SU-DHL-6 (cell line): ENCODE measurements around the gene PDZD2.

Experiments
- H2AFZ ChIP-seq: fragments of 200-600 bp; sonication (generic); 2 replicates; pipeline ENCODE4 v1.6.1; 2014; ENCODE audit warnings: low read depth, mild to moderate bottlenecking, moderate library complexity, mixed read lengths, antibody characterized with exemption, low read length; ENCODE audit not compliant: severe bottlenecking
- H3F3A ChIP-seq: fragments of 200-600 bp; shearing (Covaris generic); 2 replicates; pipeline ENCODE4 v1.6.0; 2016; ENCODE audit warnings: antibody characterized with exemption, mild to moderate bottlenecking; ENCODE audit not compliant: insufficient read depth
- H3K27ac ChIP-seq: fragments of 200-600 bp; sonication (generic); 2 replicates; pipeline ENCODE4 v1.5.1; 2016; ENCODE audit warnings: low read depth, mild to moderate bottlenecking, low read length, moderate library complexity, mixed read lengths
- H3K27me3 ChIP-seq: fragments of 200-600 bp; sonication (generic), shearing (Covaris generic); 2 replicates; pipeline ENCODE4 v1.6.0; 2014; ENCODE audit warnings: mild to moderate bottlenecking, low read length
- H3K36me3 ChIP-seq: fragments of 200-600 bp; sonication (generic); 2 replicates; pipeline ENCODE4 v1.6.1; 2014; ENCODE audit warnings: mild to moderate bottlenecking, low read length, mixed read lengths
- H3K4me2 ChIP-seq: fragments of 300-600, 200-600 bp; shearing (Covaris generic), sonication (generic); 2 replicates; pipeline ENCODE4 v1.6.0; 2014; ENCODE audit warnings: low read length, low read depth, mild to moderate bottlenecking; ENCODE audit not compliant: poor library complexity, severe bottlenecking
- H3K4me3 ChIP-seq: fragments of 200-600 bp; sonication (generic); 2 replicates; pipeline ENCODE4 v1.5.1; 2014; ENCODE audit warnings: antibody characterized with exemption, low read length, mild to moderate bottlenecking, mixed read lengths; ENCODE audit not compliant: insufficient read depth, poor library complexity, severe bottlenecking
- H3K79me2 ChIP-seq: fragments of 200-600 bp; sonication (generic); 2 replicates; pipeline ENCODE4 v1.6.1; 2014; ENCODE audit warnings: mild to moderate bottlenecking, low read length, moderate library complexity; ENCODE audit not compliant: insufficient read depth
- H3K9ac ChIP-seq: fragments of 200-600 bp; sonication (generic); 2 replicates; pipeline ENCODE4 v1.7.0; 2014; ENCODE audit warnings: mild to moderate bottlenecking, low read length
- H3K9me2 ChIP-seq: fragments of 200-600 bp; sonication (generic); replicated peaks from 2 replicates; pipeline ENCODE4 v1.6.1; 2014; ENCODE audit warnings: low read length; ENCODE audit not compliant: insufficient read depth
- H3K9me3 ChIP-seq: fragments of 200-600 bp; sonication (generic); 2 replicates; pipeline ENCODE4 v1.6.1; 2014; ENCODE audit warnings: low read length, mixed read lengths; ENCODE audit not compliant: insufficient read depth
- H4K20me1 ChIP-seq: fragments of 200-600 bp; sonication (generic); 2 replicates; pipeline ENCODE4 v1.6.1; 2014; ENCODE audit warnings: low read depth, mild to moderate bottlenecking, antibody characterized with exemption, low read length, moderate library complexity, mixed read lengths
- EZH2phosphoT487 ChIP-seq: fragments of 200-600 bp; sonication (generic), shearing (Covaris generic); conservative IDR thresholded peaks from 2 replicates; pipeline ENCODE4 v1.6.1; 2018; ENCODE audit warnings: mild to moderate bottlenecking, antibody characterized with exemption, low read length, moderate library complexity, mixed read lengths
- TF ChIP-seq, protein P1 (sequence below): fragments of 200-600 bp; sonication (generic); IDR thresholded peaks from one replicate; pipeline ENCODE4 v1.5.1; 2017; ENCODE audit warnings: antibody characterized with exemption, mild to moderate bottlenecking, low read length, moderate library complexity; ENCODE audit not compliant: insufficient read depth, poor library complexity, severe bottlenecking

Gene PDZD2

DNA sequence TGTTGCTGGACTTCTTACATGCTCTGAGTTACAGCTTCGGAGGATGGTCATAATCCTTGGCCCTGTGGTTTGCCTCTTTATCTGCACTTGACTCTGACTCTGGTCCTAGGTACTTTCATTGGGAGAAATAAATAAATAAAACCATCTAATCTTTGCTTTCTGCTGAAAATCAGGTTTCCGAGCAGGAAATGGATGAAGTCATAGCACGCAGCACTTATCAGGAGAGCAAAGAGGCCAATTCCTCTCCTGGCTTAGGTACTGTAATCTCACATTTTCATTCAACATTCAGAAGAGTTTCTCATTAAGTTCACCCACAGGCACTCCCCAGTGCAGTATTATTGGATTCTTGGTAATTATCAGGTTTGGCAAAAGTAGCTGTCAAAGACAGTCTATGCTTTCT, 430.5 kb downstream of the PDZD2 start:
- no peaks in the 10 kb centered on the region for H3K27me3 ChIP-seq
- H3K27ac ChIP-seq, result no peak overlapping the region
- no peaks in the 10 kb centered on the region for H3K9me3 ChIP-seq
- H2AFZ ChIP-seq, result no peak overlapping the region
- no peaks in the 10 kb centered on the region for H3K79me2 ChIP-seq
- H3F3A ChIP-seq, result no peaks in the 10 kb centered on the region
- H3K9me2 ChIP-seq, result no peaks in the 10 kb centered on the region
- H4K20me1 ChIP-seq, result no peaks in the 10 kb centered on the region
- H3K36me3 ChIP-seq, result no peaks in the 10 kb centered on the region
- no peak for TF ChIP-seq EZH2phosphoT487
- TF ChIP-seq, protein P1, sequence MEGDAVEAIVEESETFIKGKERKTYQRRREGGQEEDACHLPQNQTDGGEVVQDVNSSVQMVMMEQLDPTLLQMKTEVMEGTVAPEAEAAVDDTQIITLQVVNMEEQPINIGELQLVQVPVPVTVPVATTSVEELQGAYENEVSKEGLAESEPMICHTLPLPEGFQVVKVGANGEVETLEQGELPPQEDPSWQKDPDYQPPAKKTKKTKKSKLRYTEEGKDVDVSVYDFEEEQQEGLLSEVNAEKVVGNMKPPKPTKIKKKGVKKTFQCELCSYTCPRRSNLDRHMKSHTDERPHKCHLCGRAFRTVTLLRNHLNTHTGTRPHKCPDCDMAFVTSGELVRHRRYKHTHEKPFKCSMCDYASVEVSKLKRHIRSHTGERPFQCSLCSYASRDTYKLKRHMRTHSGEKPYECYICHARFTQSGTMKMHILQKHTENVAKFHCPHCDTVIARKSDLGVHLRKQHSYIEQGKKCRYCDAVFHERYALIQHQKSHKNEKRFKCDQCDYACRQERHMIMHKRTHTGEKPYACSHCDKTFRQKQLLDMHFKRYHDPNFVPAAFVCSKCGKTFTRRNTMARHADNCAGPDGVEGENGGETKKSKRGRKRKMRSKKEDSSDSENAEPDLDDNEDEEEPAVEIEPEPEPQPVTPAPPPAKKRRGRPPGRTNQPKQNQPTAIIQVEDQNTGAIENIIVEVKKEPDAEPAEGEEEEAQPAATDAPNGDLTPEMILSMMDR, result no peak
- no peak overlapping the region for H3K4me3 ChIP-seq
- H3K4me2 ChIP-seq, result no peak overlapping the region
- no peak overlapping the region for H3K9ac ChIP-seq

DNA sequence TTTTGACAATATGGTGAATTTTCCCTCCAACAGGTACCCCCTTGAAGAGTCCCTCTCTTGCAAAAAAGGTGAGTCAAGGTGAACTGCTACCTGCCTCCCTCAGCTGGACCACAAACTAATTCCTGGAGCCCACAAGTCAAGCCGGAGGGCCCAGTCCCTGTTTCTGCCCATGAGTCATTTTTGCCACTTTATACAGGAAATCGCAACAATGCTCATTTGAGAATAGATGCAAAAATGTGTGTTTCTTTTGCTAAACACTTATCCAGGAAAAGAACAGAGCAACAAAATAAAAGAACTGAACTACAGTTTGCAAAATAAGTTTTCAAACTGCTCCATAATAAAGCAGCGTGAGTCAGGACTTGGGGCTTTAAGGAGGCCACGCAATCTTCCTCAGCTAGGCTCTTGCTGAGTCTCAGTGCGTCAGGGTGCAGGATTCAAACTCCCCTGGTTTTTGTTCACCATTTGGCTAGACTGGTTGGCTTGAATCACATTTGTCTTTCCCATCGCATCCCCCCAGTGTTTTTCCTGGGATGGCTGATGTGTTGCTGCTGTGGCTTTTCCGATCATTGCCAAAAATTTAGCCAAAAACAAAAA, 432.5 kb downstream of the PDZD2 start:
- no peaks in the 10 kb centered on the region for H3K79me2 ChIP-seq
- no peaks in the 10 kb centered on the region for H3K36me3 ChIP-seq
- H3K4me3 ChIP-seq, result no peak overlapping the region
- no peaks in the 10 kb centered on the region for H4K20me1 ChIP-seq
- no peaks in the 10 kb centered on the region for H3K9me2 ChIP-seq
- H3F3A ChIP-seq, result no peaks in the 10 kb centered on the region
- H3K27ac ChIP-seq, result no peak overlapping the region
- no peaks in the 10 kb centered on the region for H3K9me3 ChIP-seq
- H3K27me3 ChIP-seq, result no peaks in the 10 kb centered on the region
- no peak overlapping the region for H3K9ac ChIP-seq
- H2AFZ ChIP-seq, result no peak overlapping the region
- no peak overlapping the region for H3K4me2 ChIP-seq
- TF ChIP-seq, protein P1, result no peak
- no peak for TF ChIP-seq EZH2phosphoT487

DNA sequence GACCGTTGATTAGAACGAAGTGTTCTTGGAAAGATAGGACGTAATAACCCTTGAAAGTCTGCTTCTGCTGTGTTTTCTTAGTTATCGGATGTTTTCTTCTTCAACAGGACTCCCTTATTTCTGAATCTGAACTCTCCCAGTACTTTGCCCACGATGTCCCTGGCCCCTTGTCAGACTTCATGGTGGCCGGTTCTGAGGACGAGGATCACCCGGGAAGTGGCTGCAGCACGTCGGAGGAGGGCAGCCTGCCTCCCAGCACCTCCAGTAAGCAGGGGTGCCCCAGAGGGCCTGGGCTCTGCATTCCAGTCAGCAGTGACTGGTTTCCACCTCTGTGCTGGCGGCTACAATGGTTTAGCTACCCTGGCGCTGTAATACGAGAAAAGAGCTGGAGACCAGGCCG, 433.1 kb downstream of the PDZD2 start:
- Histone ChIP-seq H3K9ac (no peak overlapping the region), H3K9me3 (no peaks in the 10 kb centered on the region), H3K27ac (no peak overlapping the region), H3K4me3 (no peak overlapping the region), H3K4me2 (no peak overlapping the region), H2AFZ (no peak overlapping the region), H3F3A (no peaks in the 10 kb centered on the region), H3K27me3 (no peaks in the 10 kb centered on the region), H3K36me3 (no peaks in the 10 kb centered on the region), H4K20me1 (no peaks in the 10 kb centered on the region), H3K79me2 (no peaks in the 10 kb centered on the region), H3K9me2 (no peaks in the 10 kb centered on the region)
- no peak for TF ChIP-seq EZH2phosphoT487
- TF ChIP-seq, protein P1, result no peak

DNA sequence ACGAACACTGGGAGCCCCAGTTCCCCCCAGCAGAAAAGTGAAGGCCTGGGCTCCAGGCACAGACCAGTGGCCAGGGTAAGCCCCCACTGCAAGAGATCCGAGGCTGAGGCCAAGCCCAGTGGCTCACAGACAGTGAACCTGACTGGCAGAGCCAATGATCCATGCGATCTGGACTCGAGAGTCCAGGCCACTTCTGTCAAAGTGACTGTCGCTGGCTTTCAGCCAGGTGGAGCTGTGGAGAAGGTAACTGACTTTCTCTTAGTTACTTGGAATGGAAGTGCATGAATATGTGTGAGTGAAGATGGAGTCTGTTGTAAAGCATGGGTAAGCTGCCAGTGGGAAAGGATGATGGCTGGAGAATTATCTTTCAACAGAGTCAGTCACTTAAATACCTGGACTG, 435.5 kb downstream of the PDZD2 start:
- no peaks in the 10 kb centered on the region for H3K27me3 ChIP-seq
- H3K9ac ChIP-seq, result no peak overlapping the region
- TF ChIP-seq, protein P1, result no peak
- no peak for TF ChIP-seq EZH2phosphoT487
- H2AFZ ChIP-seq, result no peak overlapping the region
- no peaks in the 10 kb centered on the region for H4K20me1 ChIP-seq
- H3K27ac ChIP-seq, result no peak overlapping the region
- no peaks in the 10 kb centered on the region for H3K9me2 ChIP-seq
- H3K36me3 ChIP-seq, result no peaks in the 10 kb centered on the region
- no peaks in the 10 kb centered on the region for H3K79me2 ChIP-seq
- no peaks in the 10 kb centered on the region for H3K9me3 ChIP-seq
- no peak overlapping the region for H3K4me2 ChIP-seq
- H3F3A ChIP-seq, result no peaks in the 10 kb centered on the region
- no peak overlapping the region for H3K4me3 ChIP-seq
